Natural killer cell treated with Interleukin-12 subunit alpha and Interleukin-12 subunit beta and Interleukin-15 and Interleukin-18, amount 100 ng/mL, for 72 hours (primary cell): Measurements from ENCODE around the gene MYH7B. TPM values are rescaled to one million over a fixed set of nuclear protein-coding genes. Genes with fewer than 3 reads are reported as not detected.
A peak's percentile ranks its signal among the peaks of the same experiment; 100 is the strongest.

Experiments
- ATAC-seq, 2 donors: fragments of 150-1000 bp; cut with Tn5 transposase in 1 of 2; sonication (Bioruptor Pico), chemical (Tn5 transposase) in 1 of 2; 2 replicates each; pipeline ENCODE4 v1.10.0; 2021
- DNase-seq: peaks from one replicate; pipeline ENCODE4 v3.0.0; 2022; ENCODE audit warnings: low spot score
- H3K27ac Mint-ChIP-seq, 2 donors: 1 replicate in 1 of 2; 2 replicates in 1 of 2; pipeline ENCODE4 v1.8.0; 2022; ENCODE audit warnings: mixed read lengths in 2 of 2, mild to moderate bottlenecking in 1 of 2, moderate library complexity in 1 of 2
- H3K27me3 Mint-ChIP-seq, 2 donors: 1 replicate in 1 of 2; 2 replicates in 1 of 2; pipeline ENCODE4 v1.8.0; 2022; ENCODE audit warnings: mixed read lengths in 2 of 2
- H3K36me3 Mint-ChIP-seq: one replicate; pipeline ENCODE4 v1.8.0; 2022; ENCODE audit warnings: mixed read lengths
- H3K4me1 Mint-ChIP-seq, 2 donors: 1 replicate in 1 of 2; 2 replicates in 1 of 2; pipeline ENCODE4 v1.8.0; 2022; ENCODE audit warnings: low read depth in 2 of 2, mixed read lengths in 2 of 2, mild to moderate bottlenecking in 1 of 2
- H3K4me3 Mint-ChIP-seq: one replicate; pipeline ENCODE4 v1.8.0; 2022; ENCODE audit warnings: mixed read lengths
- H3K9me3 Mint-ChIP-seq: 2 replicates; pipeline ENCODE4 v1.8.0; 2022; ENCODE audit warnings: mixed read lengths
- total RNA-seq, 2 donors: library from RNA; stranded (reverse); gene quantifications; one replicate each; pipeline ENCODE4 v1.2.3, GENCODE V29; 2022

The MYH7B gene
- total RNA-seq, 2 donors from 2014 or later, result 0.19 TPM; not detected in 1

- Mint-ChIP-seq H3K27me3 (no peaks in the 10 kb centered on the region), H3K27ac (no peak overlapping the region), H3K4me3 (no peak overlapping the region), H3K36me3 (peaks cover 5% of the 10 kb centered on the region), H3K9me3 (no peaks in the 10 kb centered on the region), H3K4me1 (no peaks in the 10 kb centered on the region)
- DNase-seq, result peak; percentile 42
- no peak for ATAC-seq
Observed at GRCh38 chr20:35004749-35005462, 49.2 kb downstream of the MYH7B start.

Other genes with a start within 250 kb of the MYH7B start
- 10 to 100 TPM; 24.7 to 30.7 TPM for gene NCOA6, start 130.2 kb upstream of the MYH7B start, total RNA-seq
- 1 to 10 TPM; 4.0 to 7.3 TPM for gene GGT7, start 83.0 kb upstream of the MYH7B start, total RNA-seq
- gene ACSS2, start 79.3 kb upstream of the MYH7B start, total RNA-seq, result 10 to 100 TPM in 1 of 2 donors, 1 to 10 TPM in 1; 2.4 to 13.4 TPM
- 10 to 100 TPM; 53.3 to 71.3 TPM for gene GSS, start 62 bp upstream of the MYH7B start, total RNA-seq
- 10 to 100 TPM; 62.8 to 86.4 TPM for gene TRPC4AP, start 136.9 kb downstream of the MYH7B start, total RNA-seq
- 10 to 100 TPM; 27.8 to 29.2 TPM for gene EDEM2, start 191.5 kb downstream of the MYH7B start, total RNA-seq
- gene PROCR, start 216.2 kb downstream of the MYH7B start, total RNA-seq, result 1 to 10 TPM in 1 of 2 donors, under 1 TPM in 1; 0.53 to 2.5 TPM